WTC11 (cell line): ENCODE data around the gene ITGA11.

Experiments
- CTCF ChIP-seq: fragments of 200-600 bp; IDR thresholded peaks from 2 replicates; pipeline ENCODE4 v1.8.0; 2022; ENCODE audit warnings: antibody characterized with exemption
- ERG ChIP-seq: fragments of 250-450 bp; sonication (Bioruptor Pico); IDR thresholded peaks from 2 replicates; pipeline ENCODE4 v1.8.0; 2021; ENCODE audit warnings: mild to moderate bottlenecking
- FOXJ3 ChIP-seq: sonication (generic); formaldehyde crosslinking; IDR thresholded peaks from 2 replicates; pipeline ENCODE4 v1.9.0; 2021; ENCODE audit warnings: missing genetic modification reagents, mild to moderate bottlenecking, borderline replicate concordance
- FOXP4 ChIP-seq: sonication (generic); formaldehyde crosslinking; IDR thresholded peaks from 2 replicates; pipeline ENCODE4 v1.8.0; 2022; ENCODE audit warnings: mild to moderate bottlenecking, missing genetic modification reagents
- HMGXB4 ChIP-seq: sonication (generic); formaldehyde crosslinking; IDR thresholded peaks from 2 replicates; pipeline ENCODE4 v1.8.1; 2023; ENCODE audit warnings: mild to moderate bottlenecking, moderate library complexity, missing genetic modification reagents
- MAX ChIP-seq: sonication (generic); formaldehyde crosslinking; IDR thresholded peaks from 2 replicates; pipeline ENCODE4 v1.8.0; 2022; ENCODE audit warnings: mild to moderate bottlenecking, missing genetic modification reagents
- MXD4 ChIP-seq: fragments of 250-450 bp; sonication (Bioruptor Pico); IDR thresholded peaks from 2 replicates; pipeline ENCODE4 v1.8.0; 2021; ENCODE audit warnings: mild to moderate bottlenecking, moderate library complexity, borderline replicate concordance

GRCh38 chr15:68284616-68285258 lies 147.2 kb downstream of the ITGA11 start:
- TF ChIP-seq CTCF (no peak), FOXP4 (no peak), ERG (CRISPR knock-in tag) (no peak), HMGXB4 (CRISPR knock-in tag) (no peak), MAX (CRISPR knock-in tag) (no peak), FOXJ3 (CRISPR knock-in tag) (no peak), MXD4 (CRISPR knock-in tag) (no peak)
